Suppressor macrophage treated with lipopolysaccharide for 4 hours (primary cell): ENCODE measurements around the gene TMEM18.
A peak's percentile ranks its signal among the peaks of the same experiment; 100 is the strongest.
"Not testable (repeated sequence)": the region's sequence is repeated elsewhere in the genome, so short reads cannot be mapped to it uniquely, and the experiment has no call there.

Experiments used
- DNase-seq: peaks from one replicate; pipeline ENCODE4 v3.0.0-alpha.2; 2020

TMEM18 gene

GRCh38 chr2:677056-677958 lies at the start of gene TMEM18:
Gene TMEM18 (minus strand): TSS chr2:677406. CDS start chr2:677345, 61 bp downstream.
- peak; percentile 98 for DNase-seq

- DNase-seq, result no peak
Measured at GRCh38 chr2:726169-726568, 49.0 kb upstream of the TMEM18 start.

GRCh38 chr2:725468-725867 lies 48.3 kb upstream of the TMEM18 start:
- peak; percentile 2 for DNase-seq

- no peak for DNase-seq
Measured at GRCh38 chr2:723761-724160, 46.6 kb upstream of the TMEM18 start.

GRCh38 chr2:720842-721241 lies 43.6 kb upstream of the TMEM18 start:
- DNase-seq, result no peak

GRCh38 chr2:719734-720133 lies 42.5 kb upstream of the TMEM18 start:
- DNase-seq, result no peak

GRCh38 chr2:719191-719590 lies 42.0 kb upstream of the TMEM18 start:
- no peak for DNase-seq

- DNase-seq, result no peak
Measured at GRCh38 chr2:717661-718060, 40.5 kb upstream of the TMEM18 start.

- DNase-seq, result no peak
Measured at GRCh38 chr2:715854-716560, 38.8 kb upstream of the TMEM18 start.

- DNase-seq, result no peak
Measured at GRCh38 chr2:715038-715437, 37.8 kb upstream of the TMEM18 start.

- DNase-seq, result peak; percentile 61
Measured at GRCh38 chr2:714005-714741, 37.0 kb upstream of the TMEM18 start.

- no peak for DNase-seq
Measured at GRCh38 chr2:710867-711665, 33.9 kb upstream of the TMEM18 start.

GRCh38 chr2:709138-709765 lies 32.0 kb upstream of the TMEM18 start:
- no peak for DNase-seq

- no peak for DNase-seq
Measured at GRCh38 chr2:708667-709066, 31.5 kb upstream of the TMEM18 start.

GRCh38 chr2:705971-706511 lies 28.8 kb upstream of the TMEM18 start:
- no peak for DNase-seq

GRCh38 chr2:702765-703164 lies 25.6 kb upstream of the TMEM18 start:
- not testable (repeated sequence) for DNase-seq

- no peak for DNase-seq
Measured at GRCh38 chr2:696999-697627, 19.9 kb upstream of the TMEM18 start.

- DNase-seq, result peak; percentile 29
Measured at GRCh38 chr2:696463-696862, 19.3 kb upstream of the TMEM18 start.

- no peak for DNase-seq
Measured at GRCh38 chr2:694906-695510, 17.8 kb upstream of the TMEM18 start.

GRCh38 chr2:694174-694573 lies 17.0 kb upstream of the TMEM18 start:
- DNase-seq, result no peak

GRCh38 chr2:693606-694005 lies 16.4 kb upstream of the TMEM18 start:
- no peak for DNase-seq
